ENCODE data around the gene ODF2.

DNA sequence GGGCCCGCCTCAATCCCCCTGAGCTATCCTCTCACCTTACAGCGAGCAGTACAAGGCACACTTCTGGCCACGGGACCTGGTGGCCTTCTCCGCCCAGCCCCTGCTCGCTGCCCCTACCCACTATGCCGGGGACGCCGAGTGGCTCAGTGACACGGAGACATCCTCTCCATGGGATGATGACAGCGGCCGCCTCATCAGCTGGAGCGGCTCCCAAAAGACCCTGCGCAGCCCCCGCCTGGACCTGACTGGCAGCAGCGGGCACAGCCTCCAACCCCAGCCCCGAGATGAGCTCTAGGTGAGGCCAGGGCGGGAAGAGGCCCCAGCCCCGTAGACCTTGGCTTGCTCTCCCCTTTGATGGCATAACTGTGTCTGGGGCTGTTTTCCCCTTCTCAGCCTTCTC, 20.2 kb upstream of the ODF2 start:
- no peak for TF ChIP-seq TOX (CRISPR knock-in tag; IDR thresholded peaks at IDR 0.05; ENCODE audit: borderline replicate concordance)
- no peak for TF ChIP-seq OSR1 (CRISPR knock-in tag; IDR thresholded peaks at IDR 0.05)
- no peak for TF ChIP-seq PATZ1 (CRISPR knock-in tag; IDR thresholded peaks at IDR 0.05; ENCODE audit: borderline replicate concordance)
- no peak for TF ChIP-seq TSHZ2 (CRISPR knock-in tag; IDR thresholded peaks at IDR 0.05)
- no peak for TF ChIP-seq ESRRG (CRISPR knock-in tag; IDR thresholded peaks at IDR 0.05)
- TF ChIP-seq ZFP3 (CRISPR knock-in tag; IDR thresholded peaks at IDR 0.05) = no peak
- no peak for TF ChIP-seq CREB5 (CRISPR knock-in tag; IDR thresholded peaks at IDR 0.05; ENCODE audit: low read depth)
- TF ChIP-seq RARB (CRISPR knock-in tag; IDR thresholded peaks at IDR 0.05) = no peak
